ENCODE measurements around the gene PFDN1.

GRCh38 chr5:140287801-140288521 lies 14.9 kb downstream of the PFDN1 start:
- TF ChIP-seq CTCF (IDR thresholded peaks at IDR 0.05) = no peak
- no peak for TF ChIP-seq POLR2A (IDR thresholded peaks at IDR 0.05)

All from adrenal gland (tissue), 5 donors.